ENCODE results near the gene ISLR.

- TF ChIP-seq, protein P1, sequence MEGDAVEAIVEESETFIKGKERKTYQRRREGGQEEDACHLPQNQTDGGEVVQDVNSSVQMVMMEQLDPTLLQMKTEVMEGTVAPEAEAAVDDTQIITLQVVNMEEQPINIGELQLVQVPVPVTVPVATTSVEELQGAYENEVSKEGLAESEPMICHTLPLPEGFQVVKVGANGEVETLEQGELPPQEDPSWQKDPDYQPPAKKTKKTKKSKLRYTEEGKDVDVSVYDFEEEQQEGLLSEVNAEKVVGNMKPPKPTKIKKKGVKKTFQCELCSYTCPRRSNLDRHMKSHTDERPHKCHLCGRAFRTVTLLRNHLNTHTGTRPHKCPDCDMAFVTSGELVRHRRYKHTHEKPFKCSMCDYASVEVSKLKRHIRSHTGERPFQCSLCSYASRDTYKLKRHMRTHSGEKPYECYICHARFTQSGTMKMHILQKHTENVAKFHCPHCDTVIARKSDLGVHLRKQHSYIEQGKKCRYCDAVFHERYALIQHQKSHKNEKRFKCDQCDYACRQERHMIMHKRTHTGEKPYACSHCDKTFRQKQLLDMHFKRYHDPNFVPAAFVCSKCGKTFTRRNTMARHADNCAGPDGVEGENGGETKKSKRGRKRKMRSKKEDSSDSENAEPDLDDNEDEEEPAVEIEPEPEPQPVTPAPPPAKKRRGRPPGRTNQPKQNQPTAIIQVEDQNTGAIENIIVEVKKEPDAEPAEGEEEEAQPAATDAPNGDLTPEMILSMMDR (conservative IDR thresholded peaks at IDR 0.05; ENCODE audit: low read depth, low read length), result no peak
- no peak for TF ChIP-seq POLR2A (IDR thresholded peaks at IDR 0.05; ENCODE audit: low read depth, low read length)
- no peak for TF ChIP-seq BHLHE40 (IDR thresholded peaks at IDR 0.05; ENCODE audit: low read depth, low read length)
- no peak for TF ChIP-seq SMC3 (IDR thresholded peaks at IDR 0.05; ENCODE audit: low read depth, low read length)
Observed at GRCh38 chr15:74206801-74207281, 33.3 kb downstream of the ISLR start.
